Hematopoietic multipotent progenitor cell treated with erythropoietin and hydrocortisone succinate and interleukin-3 and kit ligand, for 8 days (in vitro differentiated cells): ENCODE results near the gene ZNF805.
"Not testable (repeated sequence)": the region's sequence is repeated elsewhere in the genome, so short reads cannot be mapped to it uniquely, and the experiment has no call there.

Experiments used
- DNase-seq: peaks from one replicate; pipeline ENCODE4 v3.0.0-alpha.2; 2015

ZNF805 gene

DNA sequence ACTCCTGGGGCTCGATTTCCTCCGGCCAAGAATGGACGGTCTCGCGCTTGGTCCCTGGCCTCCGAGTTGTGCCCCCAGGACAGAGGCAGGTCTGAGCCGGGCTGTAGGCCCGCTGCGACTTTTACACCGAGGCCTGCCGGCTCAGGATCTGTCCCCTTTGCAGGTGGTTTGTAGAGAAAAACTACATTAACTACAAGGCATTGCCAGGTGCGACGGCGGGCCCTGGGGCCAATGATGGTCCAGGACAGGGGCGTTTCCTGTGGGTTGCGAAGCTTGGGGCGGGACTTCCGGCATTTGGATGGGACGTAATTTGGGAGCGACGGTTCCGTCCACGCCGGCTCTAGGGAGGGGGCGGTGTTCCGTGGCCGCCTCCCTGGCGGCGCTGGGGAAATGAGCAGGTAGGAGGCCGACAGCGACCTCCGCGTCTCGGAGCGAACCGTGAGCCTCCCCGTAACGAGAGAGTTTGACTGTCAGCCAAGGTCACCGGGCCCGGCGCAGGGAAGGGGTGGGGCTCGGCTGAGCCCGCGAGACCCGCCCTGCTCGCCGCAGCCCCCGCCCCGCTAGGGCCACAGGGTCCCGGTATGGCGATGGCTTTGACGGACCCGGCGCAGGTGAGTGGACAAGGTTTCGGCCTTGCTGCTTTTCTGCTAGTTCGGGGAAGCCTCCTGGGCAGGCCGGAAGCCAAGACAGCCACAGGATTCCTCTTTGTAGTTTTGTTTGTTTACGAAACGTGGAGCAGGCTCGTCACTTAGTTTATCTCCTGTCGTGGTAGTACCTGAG, at the start of gene ZNF805:
Gene ZNF805 (plus strand): TSS at position 322 of the 780 bp plus-strand sequence. CDS start 260 bp downstream, at position 582.
- DNase-seq: peak; percentile 97

DNA sequence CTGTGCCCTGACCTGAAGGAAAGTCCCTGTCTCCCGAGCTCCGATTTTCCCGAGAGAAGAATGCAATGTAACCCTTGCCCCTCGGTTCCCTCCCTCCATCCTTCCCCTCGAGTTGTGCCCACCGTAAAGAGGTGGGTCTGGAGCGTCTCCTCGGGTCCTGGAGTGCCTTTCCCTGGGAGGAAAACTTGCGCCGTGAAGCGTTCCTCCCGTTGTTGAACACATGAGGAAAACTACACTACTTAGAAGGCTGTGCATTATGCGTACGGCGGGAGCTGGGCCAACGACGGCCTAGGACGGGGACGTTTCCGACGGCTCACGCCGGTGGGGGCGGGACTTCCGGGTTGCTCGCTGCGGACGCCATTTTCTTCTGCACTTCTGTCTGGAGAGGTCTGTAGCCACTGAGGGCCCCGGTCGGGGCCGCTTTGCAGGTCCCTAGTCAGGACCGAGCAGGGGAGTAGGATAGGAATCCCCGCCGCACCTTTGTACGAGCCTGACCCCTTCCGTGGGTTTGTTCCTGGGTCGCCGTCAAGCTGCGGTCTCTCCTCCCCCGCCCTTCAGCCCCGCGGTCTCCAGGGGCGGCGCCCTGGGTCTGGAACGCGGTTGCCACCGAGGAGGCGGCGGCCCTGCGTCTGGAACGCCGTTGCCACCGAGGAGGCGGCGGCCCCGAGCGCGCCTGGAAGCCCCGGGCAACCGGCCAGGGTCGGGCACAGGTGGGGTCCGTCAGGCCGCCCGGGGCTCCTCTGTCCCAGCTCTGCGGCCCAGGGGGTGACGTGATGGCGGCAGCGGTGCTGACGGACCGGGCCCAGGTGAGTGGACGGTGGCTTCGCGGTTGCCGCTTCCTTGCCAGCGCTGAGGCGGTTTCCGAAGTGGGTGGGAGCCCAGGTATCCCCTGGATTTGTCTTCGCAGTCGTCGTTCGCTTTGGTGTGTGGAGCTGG, 49.0 kb upstream of the ZNF805 start, which contains the start of gene ZNF264:
Gene ZNF264 (plus strand): TSS at position 360 of the 936 bp plus-strand sequence. CDS start 414 bp downstream, at position 774.
- DNase-seq: peak; percentile 90

DNA sequence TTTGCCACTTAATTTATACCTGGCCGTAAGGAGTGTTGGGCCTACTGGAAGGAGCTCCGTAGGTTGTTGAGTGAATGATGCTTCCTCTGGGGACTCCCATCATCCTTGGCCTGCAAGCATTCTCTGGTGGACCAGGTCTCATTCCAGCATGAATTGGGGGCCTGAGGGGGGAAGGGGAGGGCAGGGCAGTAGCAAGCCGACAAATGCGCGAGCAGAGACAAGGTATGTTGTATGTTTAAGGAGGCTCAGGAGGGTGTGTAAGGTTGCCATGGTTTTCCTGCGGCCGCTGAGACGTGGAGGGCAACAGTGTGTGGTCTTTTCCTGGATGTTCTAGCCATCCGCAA, 48.4 kb upstream of the ZNF805 start:
- DNase-seq: no peak

DNA sequence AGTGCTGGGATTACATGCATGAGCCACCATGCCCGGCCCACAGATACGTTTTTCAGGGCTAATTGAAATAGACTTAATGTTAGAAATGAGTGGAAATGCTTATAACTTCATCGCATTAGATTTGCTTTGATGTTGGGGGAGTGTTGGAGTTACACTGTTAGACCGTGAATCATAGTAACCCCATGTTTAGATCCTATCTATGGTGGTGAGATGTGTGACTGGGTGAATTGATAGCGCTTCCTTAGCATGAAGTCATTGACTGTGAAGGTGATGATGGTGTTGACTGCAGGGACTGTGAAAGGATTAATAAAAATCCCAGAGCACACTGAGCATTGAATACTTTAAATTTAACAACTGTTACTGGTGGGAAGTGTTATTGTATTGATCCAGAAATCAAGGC, 47.4 kb upstream of the ZNF805 start:
- peak; percentile 17 for DNase-seq

DNA sequence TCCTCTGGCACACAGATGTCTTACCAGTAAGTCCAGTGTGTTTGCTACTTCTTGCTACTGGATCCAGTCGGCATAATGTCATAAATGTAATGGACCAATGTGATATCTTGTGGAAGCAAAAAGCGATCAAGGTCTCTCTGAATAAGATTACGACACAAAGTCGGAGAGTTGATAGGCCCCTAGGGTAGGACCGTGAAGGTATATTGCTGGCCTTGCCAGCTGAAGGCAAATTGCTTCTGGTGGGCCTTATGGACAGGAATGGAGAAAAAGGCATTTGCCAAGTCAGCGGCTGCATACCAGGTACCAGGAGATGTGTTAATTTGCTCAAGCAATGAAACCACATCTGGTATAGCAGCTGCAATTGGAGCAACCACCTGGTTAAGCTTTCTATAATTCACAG, 42.6 kb upstream of the ZNF805 start:
- not testable (repeated sequence) for DNase-seq

DNA sequence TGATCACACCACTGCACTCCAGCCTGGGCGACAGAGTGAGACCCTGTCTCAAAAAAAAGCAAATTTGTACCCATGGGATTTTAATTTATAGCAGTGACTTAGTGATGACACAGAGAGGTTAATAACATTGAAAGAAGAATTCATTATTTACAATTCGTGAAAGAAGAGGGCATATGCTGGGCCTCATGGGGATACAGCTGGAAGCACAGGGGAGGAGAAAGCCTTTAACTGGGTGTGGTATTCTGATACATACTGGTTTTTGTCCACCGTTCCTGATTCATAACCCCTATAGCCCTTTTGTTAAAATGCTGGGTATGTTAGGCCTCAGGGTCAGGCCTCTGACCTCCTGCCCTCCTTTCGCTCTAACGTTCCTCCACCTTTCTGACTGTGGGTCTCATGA, 38.3 kb upstream of the ZNF805 start:
- no peak for DNase-seq

DNA sequence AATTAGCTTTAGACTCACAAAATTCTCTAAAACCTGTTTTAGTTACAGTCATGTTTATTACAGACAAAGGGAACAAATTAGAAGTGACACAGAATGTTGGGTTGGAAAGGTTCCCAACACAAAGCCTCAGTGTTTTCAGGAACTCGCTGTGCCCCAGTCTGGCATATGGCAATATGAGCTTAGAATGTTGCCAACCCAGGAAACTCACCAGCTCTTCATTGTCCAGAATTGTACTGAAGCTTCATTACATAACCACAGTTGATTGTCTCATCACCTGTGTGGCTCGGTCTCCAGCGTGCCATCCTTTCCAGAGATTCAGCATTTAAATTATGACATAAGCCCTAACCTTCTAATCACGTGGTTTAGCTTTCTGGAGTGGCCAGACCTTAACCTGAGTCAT, 30.1 kb upstream of the ZNF805 start:
- no peak for DNase-seq

DNA sequence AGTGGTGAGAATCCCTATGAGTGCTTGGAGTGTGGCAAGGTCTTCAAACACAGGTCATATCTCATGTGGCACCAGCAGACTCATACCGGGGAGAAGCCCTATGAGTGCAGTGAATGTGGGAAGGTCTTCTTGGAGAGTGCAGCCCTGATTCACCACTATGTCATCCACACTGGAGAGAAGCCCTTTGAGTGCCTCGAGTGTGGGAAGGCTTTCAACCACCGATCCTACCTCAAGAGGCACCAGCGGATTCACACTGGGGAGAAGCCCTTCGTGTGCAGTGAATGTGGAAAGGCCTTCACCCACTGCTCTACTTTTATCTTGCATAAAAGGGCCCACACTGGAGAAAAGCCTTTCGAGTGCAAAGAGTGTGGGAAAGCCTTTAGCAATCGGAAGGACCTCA, 28.3 kb upstream of the ZNF805 start:
- DNase-seq: no peak

DNA sequence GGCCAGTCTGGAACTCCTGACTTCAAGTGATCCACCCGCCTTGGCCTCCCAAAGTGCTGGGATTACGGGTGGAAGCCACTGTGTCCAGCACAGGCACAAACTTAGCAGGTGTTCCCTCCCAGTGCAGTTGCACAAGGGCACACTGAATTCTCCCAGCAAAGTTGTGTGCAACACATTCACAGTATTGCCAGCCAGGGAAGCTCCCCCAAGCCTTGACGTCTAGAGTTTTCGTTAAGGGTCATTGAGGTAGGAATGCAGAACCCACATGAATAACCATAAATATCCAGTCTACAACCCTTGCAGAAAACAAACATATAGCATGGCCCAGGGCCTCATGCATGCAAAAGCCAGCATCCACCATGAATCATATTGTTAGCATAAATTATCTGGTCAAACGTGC, 12.9 kb upstream of the ZNF805 start:
- DNase-seq: no peak

DNA sequence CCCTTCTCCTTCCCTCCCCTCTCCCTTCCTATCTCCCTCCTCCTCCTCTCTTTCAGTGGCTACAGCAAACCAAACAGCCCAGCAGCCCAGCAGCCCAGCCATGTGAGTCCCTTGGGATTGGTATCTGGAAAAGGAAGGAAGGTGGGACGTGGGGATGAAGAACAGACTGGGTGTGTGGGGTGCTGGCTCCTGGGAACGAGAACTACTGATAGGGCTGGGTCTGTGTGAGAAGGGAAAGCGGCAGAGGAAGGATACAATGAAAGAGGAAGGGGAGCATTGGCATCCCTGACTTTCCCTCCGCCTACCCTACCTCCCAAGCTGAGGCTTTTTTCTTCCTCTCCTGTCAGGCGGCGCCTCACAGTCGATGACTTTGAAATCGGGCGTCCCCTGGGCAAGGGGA, 8.7 kb upstream of the ZNF805 start:
- no peak for DNase-seq

DNA sequence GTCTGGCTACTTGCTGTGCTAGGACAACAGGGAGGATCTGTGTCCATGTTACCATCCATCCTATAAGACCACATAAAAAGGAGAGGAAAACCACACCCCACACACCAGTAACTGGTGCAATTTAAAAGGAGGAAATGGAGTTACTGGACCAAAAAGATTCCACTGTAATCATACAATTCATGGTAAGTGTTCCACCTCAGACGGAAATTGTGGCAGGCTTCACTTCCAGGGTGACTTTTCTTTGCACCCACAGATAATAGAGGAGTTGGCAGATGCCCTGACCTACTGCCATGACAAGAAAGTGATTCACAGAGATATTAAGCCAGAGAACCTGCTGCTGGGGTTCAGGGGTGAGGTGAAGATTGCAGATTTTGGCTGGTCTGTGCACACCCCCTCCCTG, 7.2 kb upstream of the ZNF805 start:
- DNase-seq: no peak

DNA sequence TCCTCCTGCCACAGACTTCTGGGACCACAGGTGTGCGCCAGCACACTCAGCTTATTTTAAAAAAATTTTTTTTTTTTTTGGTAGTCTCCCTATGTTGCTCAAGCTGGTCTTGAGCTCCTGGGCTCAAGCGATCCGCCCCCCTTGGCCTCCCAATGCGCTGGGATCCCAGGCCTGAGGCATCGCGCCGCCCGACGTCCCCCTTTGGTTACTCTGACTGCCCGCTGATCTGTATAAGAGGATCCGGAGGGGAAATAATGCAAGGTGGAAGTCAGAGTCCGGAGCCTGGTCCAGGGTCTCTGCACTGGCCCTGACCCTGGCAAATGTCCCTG, 486 bp upstream of the ZNF805 start:
- no peak for DNase-seq

DNA sequence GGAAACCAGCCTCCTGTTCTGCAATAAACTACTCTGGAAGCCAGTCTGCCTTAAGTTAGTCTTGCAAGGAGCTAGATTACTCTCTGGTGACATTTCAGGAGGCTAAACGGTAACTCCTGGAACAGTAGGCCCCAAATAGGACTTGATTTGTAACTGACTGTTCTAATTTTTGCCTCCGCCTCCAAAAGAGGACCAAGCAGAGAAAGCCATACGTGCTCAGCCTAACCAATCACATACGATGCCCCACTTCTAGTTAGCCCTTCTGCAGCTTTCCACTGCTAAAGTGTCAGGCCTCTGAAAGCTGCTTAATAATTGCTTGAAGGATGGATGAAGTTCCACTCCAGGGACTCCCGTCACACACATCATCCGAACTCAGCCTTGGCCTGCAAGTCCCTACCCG, 744 bp downstream of the ZNF805 start:
- peak; percentile 32 for DNase-seq

DNA sequence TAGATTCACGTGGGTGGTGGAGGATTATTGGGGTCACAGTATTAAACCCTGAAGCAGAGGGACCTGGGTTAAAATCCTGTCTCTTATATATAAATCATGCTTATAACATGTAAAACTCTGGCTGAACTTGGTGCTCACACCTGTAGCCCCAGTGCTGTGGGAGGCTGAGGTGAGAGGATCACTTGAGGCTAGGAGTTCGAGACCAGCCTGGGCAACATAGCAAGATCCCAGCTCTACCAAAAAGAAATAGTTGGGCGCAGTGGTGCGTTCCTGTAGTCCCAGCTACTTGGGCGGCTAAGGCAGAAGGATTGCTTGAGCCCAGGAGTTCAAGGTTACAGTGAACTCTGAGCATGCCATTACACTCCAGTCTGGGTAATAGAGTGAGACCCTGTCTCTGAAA, 2.4 kb downstream of the ZNF805 start:
- no peak for DNase-seq

DNA sequence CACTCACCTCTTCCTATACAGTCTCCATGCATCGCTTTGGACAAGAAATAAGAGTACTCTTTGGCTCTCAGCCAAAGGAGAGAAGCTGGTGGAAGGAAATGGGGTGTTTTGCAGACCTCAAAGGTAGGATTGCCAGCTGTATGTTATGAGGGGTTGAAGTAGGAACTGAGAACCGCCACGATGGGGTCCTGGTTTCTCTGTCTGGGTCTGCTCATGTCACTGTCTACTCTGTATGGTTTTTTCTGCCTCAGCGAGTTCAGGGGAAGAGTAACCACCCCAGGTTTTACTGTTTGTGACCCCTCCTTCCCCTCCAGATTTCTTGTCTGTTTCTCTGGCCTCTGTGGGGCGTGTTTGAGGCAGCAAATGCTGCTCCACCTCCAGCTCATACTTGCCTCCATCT, 4.1 kb downstream of the ZNF805 start:
- DNase-seq: no peak

DNA sequence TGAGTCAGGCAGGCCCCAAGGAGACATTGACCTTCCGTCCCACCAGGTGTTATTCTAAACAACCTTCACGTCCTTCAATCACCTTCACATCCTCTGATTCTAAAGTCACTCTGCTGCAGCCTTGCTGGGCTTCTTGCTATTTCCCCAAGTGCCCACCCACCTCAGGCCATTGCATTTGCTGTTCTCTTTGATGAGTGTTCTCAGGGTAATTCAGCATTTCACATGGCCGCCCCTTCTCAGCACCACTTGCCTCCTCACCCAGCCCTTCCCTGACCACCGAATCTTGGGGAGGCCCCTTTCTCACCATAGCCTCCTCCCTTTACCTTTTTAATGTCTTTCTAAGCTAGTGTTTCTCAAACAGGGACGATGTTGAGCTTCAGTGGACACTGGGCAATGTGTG, 4.6 kb downstream of the ZNF805 start:
- DNase-seq: no peak

DNA sequence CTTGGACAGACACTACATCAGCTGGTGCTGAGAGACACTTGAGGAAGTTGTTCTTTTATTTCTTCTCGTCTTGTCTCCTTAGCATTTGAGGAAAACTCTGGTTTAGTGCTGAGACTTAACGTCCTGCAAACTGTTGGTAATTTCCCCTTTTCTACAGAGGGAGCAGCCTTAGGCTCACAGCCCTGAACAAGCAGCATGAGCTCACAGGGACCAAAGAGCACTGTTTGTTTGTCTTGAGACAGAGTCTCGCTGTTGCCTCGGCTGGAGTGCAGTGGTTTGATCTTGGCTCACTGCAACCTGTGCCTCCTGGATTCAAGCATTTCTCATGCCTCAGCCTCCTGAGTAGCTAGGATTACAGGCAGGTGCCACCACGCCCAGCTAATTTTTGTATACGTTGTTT, 5.5 kb downstream of the ZNF805 start:
- no peak for DNase-seq

DNA sequence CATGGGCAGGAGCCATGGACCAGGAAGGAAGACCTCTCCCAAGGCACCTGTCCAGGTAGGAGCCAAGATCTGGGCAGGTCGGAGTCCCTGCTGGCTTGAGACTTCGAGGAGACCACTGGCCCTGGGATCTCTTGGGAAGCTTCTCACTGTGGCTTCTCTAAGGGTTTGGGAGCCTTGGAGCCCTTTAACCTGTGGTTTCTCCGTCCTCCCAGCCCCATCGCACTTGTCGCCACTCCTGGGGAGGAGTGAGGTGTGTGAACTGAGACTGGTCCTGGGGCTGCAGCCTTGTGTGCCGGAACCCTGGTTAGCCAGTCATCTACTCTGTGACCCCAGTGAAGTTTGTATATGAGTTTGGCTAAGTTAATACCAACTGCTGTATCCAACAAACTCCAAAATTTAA, 8.2 kb downstream of the ZNF805 start:
- no peak for DNase-seq

DNA sequence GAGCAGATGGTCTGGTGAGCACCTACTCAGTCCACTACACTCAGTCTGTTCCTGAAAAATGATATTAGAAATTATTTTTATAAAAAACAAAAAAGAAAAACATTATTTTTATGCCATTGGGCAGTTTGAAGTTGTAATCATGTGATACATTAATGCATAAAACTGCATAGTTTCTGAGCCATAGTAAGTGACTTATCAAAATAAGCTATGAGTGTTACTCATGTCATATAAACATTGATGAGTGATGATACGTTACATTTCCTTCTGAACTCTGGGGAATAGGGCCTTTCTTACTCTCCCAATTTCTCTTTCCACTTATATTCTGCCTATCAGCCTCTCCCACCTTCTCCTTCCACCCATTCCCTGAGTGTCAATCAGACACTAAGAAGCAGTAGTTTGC, 8.9 kb downstream of the ZNF805 start:
- no peak for DNase-seq

DNA sequence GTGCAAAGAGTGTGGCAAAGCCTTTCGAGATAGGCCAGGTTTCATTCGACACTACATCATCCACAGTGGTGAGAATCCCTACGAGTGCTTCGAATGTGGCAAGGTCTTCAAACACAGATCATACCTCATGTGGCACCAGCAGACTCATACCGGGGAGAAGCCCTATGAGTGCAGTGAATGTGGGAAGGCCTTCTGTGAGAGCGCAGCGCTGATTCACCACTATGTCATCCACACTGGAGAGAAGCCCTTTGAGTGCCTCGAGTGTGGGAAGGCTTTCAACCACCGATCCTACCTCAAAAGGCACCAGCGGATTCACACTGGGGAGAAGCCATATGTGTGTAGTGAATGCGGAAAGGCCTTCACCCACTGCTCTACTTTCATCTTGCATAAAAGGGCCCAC, 13.3 kb downstream of the ZNF805 start:
- not testable (repeated sequence) for DNase-seq

DNA sequence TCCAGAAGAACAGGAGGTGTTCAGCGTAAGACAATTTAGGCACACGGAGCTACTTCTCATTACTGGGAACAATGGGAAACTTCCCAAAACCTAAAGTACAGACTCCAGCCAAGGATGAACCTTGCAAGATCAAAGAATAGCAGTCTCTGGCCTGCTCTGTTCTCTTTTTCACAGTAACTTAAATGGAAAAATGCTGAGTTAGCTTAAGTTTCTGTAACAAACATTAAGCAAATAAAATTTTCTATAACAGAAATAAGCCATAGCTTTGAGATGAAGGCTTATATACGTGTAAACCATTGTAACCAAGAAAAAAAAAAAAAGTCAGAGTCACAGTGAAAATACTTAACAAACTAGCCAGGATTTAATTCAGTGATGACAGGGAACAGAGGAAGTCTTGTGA, 21.6 kb downstream of the ZNF805 start:
- no peak for DNase-seq

DNA sequence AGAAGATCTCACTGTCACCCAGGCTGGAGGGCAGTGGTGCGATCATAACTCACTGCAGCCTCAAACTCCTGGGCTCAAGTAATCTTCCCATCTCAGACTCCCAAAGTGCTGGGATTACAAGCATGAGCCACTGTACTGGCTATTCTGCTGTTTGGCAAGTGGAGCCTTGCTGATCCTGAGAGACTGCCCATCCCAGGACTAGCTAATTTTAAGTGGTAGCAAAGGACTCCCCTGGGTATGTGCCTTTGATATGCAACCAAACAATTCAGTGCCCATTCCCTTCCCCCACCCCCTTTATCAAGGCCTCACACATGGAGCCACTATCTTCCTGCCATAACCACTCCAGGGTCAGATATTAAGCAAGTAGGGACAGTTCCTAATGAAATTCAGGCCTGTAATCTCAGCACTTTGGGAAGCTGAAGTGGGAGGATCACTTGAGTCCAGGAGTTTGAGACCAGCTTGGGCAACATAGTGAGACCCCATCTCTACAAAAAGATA, 22.9 kb downstream of the ZNF805 start:
- peak; percentile 79 for DNase-seq

DNA sequence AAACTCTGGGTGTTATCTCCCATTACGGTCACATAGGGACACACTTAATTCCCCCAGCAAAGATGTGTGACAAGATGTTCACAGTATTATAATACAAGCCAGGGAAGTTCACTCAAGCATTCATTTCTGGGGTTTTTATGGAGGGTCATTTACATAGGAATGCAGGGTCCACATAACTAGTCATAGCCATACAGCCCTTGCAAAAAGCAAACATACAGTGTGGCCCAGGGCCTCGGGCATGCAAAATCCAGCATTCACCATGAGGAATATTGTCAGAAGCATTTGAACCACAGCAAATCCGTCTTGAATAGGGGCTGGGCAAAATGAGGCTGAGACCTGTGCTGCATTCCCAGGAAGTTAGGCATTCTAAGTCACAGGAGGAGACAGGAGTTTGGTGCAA, 26.9 kb downstream of the ZNF805 start:
- no peak for DNase-seq
